Trophoblast cell (in vitro differentiated cells and primary cell): Measurements from ENCODE around the gene IFT57.

Experiments used
- DNase-seq, 2 donors: peaks; one replicate each; pipeline ENCODE4 v3.0.0-alpha.2; 2016
- H2AFZ ChIP-seq: 2 replicates; pipeline ENCODE4 v1.6.1; 2013; ENCODE audit warnings: low read length, moderate library complexity, mild to moderate bottlenecking; ENCODE audit not compliant: insufficient read depth, poor library complexity
- H2AK5ac ChIP-seq: 2 replicates; pipeline ENCODE4 v1.6.1; 2013; ENCODE audit warnings: mild to moderate bottlenecking, low read length
- H2BK120ac ChIP-seq: 2 replicates; pipeline ENCODE4 v1.6.1; 2013; ENCODE audit warnings: low read length, mild to moderate bottlenecking, moderate library complexity; ENCODE audit not compliant: insufficient read depth, poor library complexity
- H2BK12ac ChIP-seq: 2 replicates; pipeline ENCODE4 v1.6.1; 2013; ENCODE audit warnings: mild to moderate bottlenecking, low read length, moderate library complexity
- H2BK5ac ChIP-seq: 2 replicates; pipeline ENCODE4 v1.6.1; 2013; ENCODE audit warnings: low read length, low read depth, moderate library complexity, mild to moderate bottlenecking; ENCODE audit not compliant: poor library complexity
- H3K14ac ChIP-seq: 2 replicates; pipeline ENCODE4 v1.6.1; 2013; ENCODE audit warnings: mild to moderate bottlenecking, low read length
- H3K18ac ChIP-seq: 2 replicates; pipeline ENCODE4 v1.6.1; 2013; ENCODE audit warnings: mild to moderate bottlenecking, low read length
- H3K23ac ChIP-seq: 2 replicates; pipeline ENCODE4 v1.6.1; 2013; ENCODE audit warnings: low read length
- H3K27ac ChIP-seq: 2 replicates; pipeline ENCODE4 v1.5.1; 2013; ENCODE audit warnings: low read depth, mild to moderate bottlenecking, inconsistent platforms, low read length, moderate library complexity
- H3K27me3 ChIP-seq: 2 replicates; pipeline ENCODE4 v1.6.1; 2013; ENCODE audit warnings: inconsistent platforms, mild to moderate bottlenecking, low read length, moderate library complexity; ENCODE audit not compliant: insufficient read depth
- H3K36me3 ChIP-seq, 2 experiments: 1 replicate in 1 of 2; 2 replicates in 1 of 2; pipeline ENCODE4 v1.6.1; 2013; ENCODE audit warnings: low read length in 2 of 2, mild to moderate bottlenecking in 2 of 2, moderate library complexity in 1 of 2; ENCODE audit not compliant: insufficient read depth in 2 of 2, control insufficient read depth in 1 of 2
- H3K4ac ChIP-seq: 2 replicates; pipeline ENCODE4 v1.6.1; 2013; ENCODE audit warnings: low read depth, mild to moderate bottlenecking, low read length, moderate library complexity
- H3K4me1 ChIP-seq, 2 experiments: 1 replicate in 1 of 2; 2 replicates in 1 of 2; pipeline ENCODE4 v1.6.1; 2013; ENCODE audit warnings: low read length in 2 of 2, mild to moderate bottlenecking in 2 of 2, moderate library complexity in 1 of 2; ENCODE audit not compliant: insufficient read depth in 2 of 2, control insufficient read depth in 1 of 2
- H3K4me2 ChIP-seq: 2 replicates; pipeline ENCODE4 v1.6.1; 2013; ENCODE audit warnings: inconsistent platforms, mild to moderate bottlenecking, low read length, moderate library complexity
- H3K4me3 ChIP-seq: 2 replicates; pipeline ENCODE4 v1.5.1; 2013; ENCODE audit warnings: mild to moderate bottlenecking, low read depth, low read length, inconsistent platforms
- H3K79me1 ChIP-seq: one replicate; pipeline ENCODE4 v1.6.1; 2013; ENCODE audit warnings: low read length
- H3K79me2 ChIP-seq: 2 replicates; pipeline ENCODE4 v1.6.1; 2013; ENCODE audit warnings: low read length, mild to moderate bottlenecking; ENCODE audit not compliant: control insufficient read depth, insufficient read depth, poor library complexity
- H3K9ac ChIP-seq: 2 replicates; pipeline ENCODE4 v1.6.1; 2013; ENCODE audit warnings: mild to moderate bottlenecking, low read length
- H3K9me3 ChIP-seq: 2 replicates; pipeline ENCODE4 v1.6.1; 2013; ENCODE audit warnings: low read depth, mild to moderate bottlenecking, control low read depth, inconsistent platforms, low read length; ENCODE audit not compliant: insufficient read depth
- H4K12ac ChIP-seq: 2 replicates; pipeline ENCODE4 v1.6.1; 2013; ENCODE audit warnings: low read depth, mild to moderate bottlenecking, low read length, moderate library complexity
- H4K8ac ChIP-seq: 2 replicates; pipeline ENCODE4 v1.6.1; 2013; ENCODE audit warnings: low read depth, mild to moderate bottlenecking, low read length, moderate library complexity
- H4K91ac ChIP-seq: one replicate; pipeline ENCODE4 v1.6.1; 2013; ENCODE audit warnings: low read depth, mild to moderate bottlenecking, low read length, moderate library complexity
- WGBS: extraction: QIAGEN DNeasy Blood & Tissue Kit; methylation state at CpG from one replicate; pipeline ENCODE4 v1.1.7; 2013; ENCODE audit warnings: missing lambda C conversion rate; ENCODE audit not compliant: insufficient read length, insufficient coverage; ENCODE audit errors: extremely low coverage; 5-methylcytosine and 5-hydroxymethylcytosine counted together

Gene IFT57

GRCh38 chr3:108243243-108243642 is 21.0 kb upstream of the IFT57 start:
- Histone ChIP-seq H3K9ac (no peak overlapping the region), H3K4ac (no peak overlapping the region), H3K4me3 (no peak overlapping the region), H3K23ac (no peak overlapping the region), H3K9me3 (peaks cover 2% of the 10 kb centered on the region), H3K18ac (no peak overlapping the region), H2BK120ac (no peak overlapping the region), H2BK12ac (no peak overlapping the region), H4K91ac (no peak overlapping the region), H3K36me3 (no peaks in the 10 kb centered on the region), H3K79me1 (no peaks in the 10 kb centered on the region), H3K4me2 (no peak overlapping the region), H2AFZ (no peak overlapping the region), H4K12ac (no peak overlapping the region), H3K27me3 (no peaks in the 10 kb centered on the region), H3K4me1 (no peaks in the 10 kb centered on the region), H4K8ac (no peak overlapping the region), H3K14ac (no peak overlapping the region), H2AK5ac (no peak overlapping the region), H3K27ac (no peak overlapping the region), H2BK5ac (no peak overlapping the region), H3K79me2 (no peaks in the 10 kb centered on the region)
- WGBS = no CpG with 5 or more reads among the region's 2 CpGs
- DNase-seq = no peak

- no peak overlapping the region for H4K91ac ChIP-seq
- H3K27ac ChIP-seq = no peak overlapping the region
- H3K36me3 ChIP-seq = no peaks in the 10 kb centered on the region
- no peak overlapping the region for H3K4me2 ChIP-seq
- H3K27me3 ChIP-seq = no peaks in the 10 kb centered on the region
- H2AK5ac ChIP-seq = no peak overlapping the region
- peaks cover 2% of the 10 kb centered on the region for H3K9me3 ChIP-seq
- H3K9ac ChIP-seq = no peak overlapping the region
- H3K18ac ChIP-seq = no peak overlapping the region
- H3K4me1 ChIP-seq = no peaks in the 10 kb centered on the region
- H3K79me1 ChIP-seq = no peaks in the 10 kb centered on the region
- no peak overlapping the region for H2AFZ ChIP-seq
- no peak overlapping the region for H3K14ac ChIP-seq
- H2BK120ac ChIP-seq = no peak overlapping the region
- H3K4ac ChIP-seq = no peak overlapping the region
- H4K12ac ChIP-seq = no peak overlapping the region
- no peak overlapping the region for H3K23ac ChIP-seq
- no peak overlapping the region for H2BK5ac ChIP-seq
- H3K79me2 ChIP-seq = no peaks in the 10 kb centered on the region
- DNase-seq = no peak
- no peak overlapping the region for H3K4me3 ChIP-seq
- H2BK12ac ChIP-seq = no peak overlapping the region
- H4K8ac ChIP-seq = no peak overlapping the region
Measured at GRCh38 chr3:108242776-108243175, 20.6 kb upstream of the IFT57 start.

GRCh38 chr3:108241721-108242120 is 19.5 kb upstream of the IFT57 start:
- no peaks in the 10 kb centered on the region for H3K27me3 ChIP-seq
- H2BK5ac ChIP-seq = no peak overlapping the region
- H3K79me2 ChIP-seq = no peaks in the 10 kb centered on the region
- H3K18ac ChIP-seq = no peak overlapping the region
- no peak overlapping the region for H2BK12ac ChIP-seq
- no peak overlapping the region for H2AK5ac ChIP-seq
- H3K79me1 ChIP-seq = no peaks in the 10 kb centered on the region
- no peak overlapping the region for H3K27ac ChIP-seq
- H3K36me3 ChIP-seq = no peaks in the 10 kb centered on the region
- no peak overlapping the region for H3K14ac ChIP-seq
- no peak overlapping the region for H2BK120ac ChIP-seq
- H3K23ac ChIP-seq = no peak overlapping the region
- no peak overlapping the region for H3K9ac ChIP-seq
- WGBS = no CpG with 5 or more reads among the region's 6 CpGs
- H3K4me2 ChIP-seq = no peak overlapping the region
- H4K8ac ChIP-seq = no peak overlapping the region
- no peak overlapping the region for H2AFZ ChIP-seq
- H3K4me3 ChIP-seq = no peak overlapping the region
- DNase-seq = no peak
- H3K9me3 ChIP-seq = peaks cover 2% of the 10 kb centered on the region
- H3K4ac ChIP-seq = no peak overlapping the region
- no peak overlapping the region for H4K12ac ChIP-seq
- no peak overlapping the region for H4K91ac ChIP-seq
- no peaks in the 10 kb centered on the region for H3K4me1 ChIP-seq

DNA sequence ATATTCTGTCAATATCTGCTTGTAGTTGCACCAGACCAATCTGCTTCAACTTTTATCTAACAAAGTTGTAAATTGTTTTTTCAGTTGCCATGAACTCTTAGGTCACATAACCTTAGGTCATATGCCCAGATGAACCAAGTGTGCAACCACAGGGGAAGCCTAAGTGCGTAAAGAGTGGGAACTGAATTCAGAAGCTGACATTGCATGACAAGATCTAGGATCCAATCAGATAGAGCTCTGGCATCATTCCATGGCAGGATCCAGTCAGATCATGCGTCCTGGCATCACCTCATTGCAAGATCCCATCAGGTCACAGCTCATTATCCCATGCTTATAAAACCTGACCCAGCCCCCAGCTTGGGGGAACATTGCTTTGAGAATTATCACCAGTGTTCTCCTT is 18.9 kb upstream of the IFT57 start:
- H2BK5ac ChIP-seq = no peak overlapping the region
- no peak overlapping the region for H2AK5ac ChIP-seq
- H4K91ac ChIP-seq = no peak overlapping the region
- no peak overlapping the region for H3K27ac ChIP-seq
- no peaks in the 10 kb centered on the region for H3K79me2 ChIP-seq
- no peak overlapping the region for H3K4ac ChIP-seq
- H3K14ac ChIP-seq = no peak overlapping the region
- no peak overlapping the region for H4K12ac ChIP-seq
- no peak overlapping the region for H2BK120ac ChIP-seq
- H3K36me3 ChIP-seq = no peaks in the 10 kb centered on the region
- no peaks in the 10 kb centered on the region for H3K27me3 ChIP-seq
- H3K4me1 ChIP-seq = no peaks in the 10 kb centered on the region
- H2AFZ ChIP-seq = no peak overlapping the region
- no peak for DNase-seq
- no peak overlapping the region for H3K18ac ChIP-seq
- H4K8ac ChIP-seq = no peak overlapping the region
- H3K79me1 ChIP-seq = no peaks in the 10 kb centered on the region
- H3K4me2 ChIP-seq = no peak overlapping the region
- no CpG with 5 or more reads among the region's 2 CpGs for WGBS
- peak overlapping the region; percentile 80 for H3K23ac ChIP-seq
- H3K4me3 ChIP-seq = no peak overlapping the region
- peaks cover 2% of the 10 kb centered on the region for H3K9me3 ChIP-seq
- no peak overlapping the region for H2BK12ac ChIP-seq
- H3K9ac ChIP-seq = no peak overlapping the region
